Mesenchymal stem cell (in vitro differentiated cells and primary cell): ENCODE data around the gene OSBPL9.
A peak's percentile ranks its signal among the peaks of the same experiment; 100 is the strongest.

Experiments
- DNase-seq: peaks from one replicate; pipeline ENCODE4 v3.0.0-alpha.2; 2013
- H2AFZ ChIP-seq: one replicate; pipeline ENCODE4 v1.6.1; 2013; ENCODE audit warnings: low read depth, mild to moderate bottlenecking, control low read depth, inconsistent platforms, low read length, moderate library complexity
- H2AK5ac ChIP-seq: 2 replicates; pipeline ENCODE4 v1.6.1; 2013; ENCODE audit warnings: low read length, moderate library complexity, mild to moderate bottlenecking, inconsistent platforms; ENCODE audit not compliant: severe bottlenecking
- H2BK120ac ChIP-seq: one replicate; pipeline ENCODE4 v1.6.1; 2013; ENCODE audit warnings: low read depth, mild to moderate bottlenecking, inconsistent platforms, low read length, moderate library complexity
- H2BK12ac ChIP-seq, 2 experiments: one replicate each; pipeline ENCODE4 v1.6.1; 2013; ENCODE audit warnings: inconsistent platforms in 2 of 2, low read length in 2 of 2, mild to moderate bottlenecking in 2 of 2, moderate library complexity in 2 of 2, control low read depth in 1 of 2
- H2BK15ac ChIP-seq: one replicate; pipeline ENCODE4 v1.6.1; 2013; ENCODE audit warnings: mild to moderate bottlenecking, low read depth, inconsistent platforms; ENCODE audit not compliant: poor library complexity, severe bottlenecking
- H2BK5ac ChIP-seq: 2 replicates; pipeline ENCODE4 v1.6.1; 2013; ENCODE audit warnings: low read depth, mild to moderate bottlenecking, low read length, control low read depth, inconsistent platforms; ENCODE audit not compliant: poor library complexity, severe bottlenecking
- H3K14ac ChIP-seq, 2 experiments: one replicate each; pipeline ENCODE4 v1.6.1; 2013; ENCODE audit warnings: inconsistent platforms in 2 of 2, low read length in 2 of 2, control low read depth in 1 of 2, mild to moderate bottlenecking in 1 of 2, moderate library complexity in 1 of 2
- H3K18ac ChIP-seq, 2 experiments: one replicate each; pipeline ENCODE4 v1.6.1; 2013; ENCODE audit warnings: inconsistent platforms in 2 of 2, low read length in 2 of 2, control low read depth in 1 of 2, low read depth in 1 of 2, mild to moderate bottlenecking in 1 of 2
- H3K23ac ChIP-seq, 2 experiments: one replicate each; pipeline ENCODE4 v1.6.1; 2013; ENCODE audit warnings: inconsistent platforms in 2 of 2, low read length in 2 of 2, mild to moderate bottlenecking in 2 of 2, moderate library complexity in 2 of 2, control low read depth in 1 of 2
- H3K27ac ChIP-seq: 2 replicates; pipeline ENCODE4 v1.5.1; 2013; ENCODE audit warnings: mild to moderate bottlenecking, moderate library complexity, low read length, control low read depth, inconsistent platforms; ENCODE audit not compliant: poor library complexity, severe bottlenecking
- H3K27me3 ChIP-seq, 2 experiments: 2 replicates each; pipeline versions ENCODE4 v1.6.1 to v1.7.0; 2013; ENCODE audit warnings: low read length in 2 of 2, mild to moderate bottlenecking in 2 of 2, moderate library complexity in 2 of 2, control low read depth in 1 of 2, inconsistent platforms in 1 of 2; ENCODE audit not compliant: control insufficient read depth in 1 of 2, insufficient read depth in 1 of 2
- H3K36me3 ChIP-seq, 2 experiments: 2 replicates each; pipeline versions ENCODE4 v1.6.1 to v1.7.0; 2013; ENCODE audit warnings: low read length in 2 of 2, control low read depth in 1 of 2, inconsistent platforms in 1 of 2, low read depth in 1 of 2, mild to moderate bottlenecking in 1 of 2; ENCODE audit not compliant: insufficient read depth in 2 of 2, control insufficient read depth in 1 of 2
- H3K4ac ChIP-seq, 2 experiments: one replicate each; pipeline ENCODE4 v1.6.1; 2013; ENCODE audit warnings: inconsistent platforms in 2 of 2, low read length in 2 of 2, mild to moderate bottlenecking in 2 of 2, moderate library complexity in 2 of 2, control low read depth in 1 of 2, low read depth in 1 of 2
- H3K4me1 ChIP-seq: 2 replicates; pipeline ENCODE4 v1.6.1; 2013; ENCODE audit warnings: low read depth, low read length, control low read depth; ENCODE audit not compliant: control insufficient read depth, insufficient read depth
- H3K4me2 ChIP-seq: 2 replicates; pipeline ENCODE4 v1.6.1; 2013; ENCODE audit warnings: low read length, mild to moderate bottlenecking, inconsistent platforms; ENCODE audit not compliant: poor library complexity, severe bottlenecking
- H3K4me3 ChIP-seq, 2 experiments: 2 replicates each; pipeline versions ENCODE4 v1.5.1 to v1.7.0; 2013; ENCODE audit warnings: low read length in 2 of 2, mild to moderate bottlenecking in 2 of 2, control low read depth in 1 of 2, low read depth in 1 of 2; ENCODE audit not compliant: insufficient read depth in 1 of 2
- H3K79me1 ChIP-seq: replicated peaks from 2 replicates; pipeline ENCODE4 v1.6.1; 2013; ENCODE audit warnings: mild to moderate bottlenecking, control low read depth, low read length, inconsistent platforms; ENCODE audit not compliant: poor library complexity, severe bottlenecking
- H3K9ac ChIP-seq: 2 replicates; pipeline ENCODE4 v1.7.0; 2013; ENCODE audit warnings: mild to moderate bottlenecking, low read length, moderate library complexity
- H3K9me3 ChIP-seq: 2 replicates; pipeline ENCODE4 v1.7.0; 2013; ENCODE audit warnings: mild to moderate bottlenecking, low read length; ENCODE audit not compliant: control insufficient read depth
- H4K8ac ChIP-seq: one replicate; pipeline ENCODE4 v1.6.1; 2013; ENCODE audit warnings: inconsistent platforms, mild to moderate bottlenecking, low read length, moderate library complexity
- H4K91ac ChIP-seq: one replicate; pipeline ENCODE4 v1.6.1; 2013; ENCODE audit warnings: mild to moderate bottlenecking, low read length, inconsistent platforms
- WGBS: methylation state at CpG from one replicate; pipeline ENCODE4 v1.1.7; 2013; ENCODE audit warnings: mixed read lengths; 5-methylcytosine and 5-hydroxymethylcytosine counted together

OSBPL9 gene

GRCh38 chr1:51679435-51679834 is 62.5 kb downstream of the OSBPL9 start:
- Histone ChIP-seq H4K91ac (no peak overlapping the region), H3K4me3 (no peak overlapping the region), H3K4me2 (no peak overlapping the region), H3K4ac (no peak overlapping the region), H2BK15ac (no peak overlapping the region), H3K36me3 (no peaks in the 10 kb centered on the region), H2BK5ac (no peak overlapping the region), H3K23ac (no peak overlapping the region), H3K14ac (no peak overlapping the region), H3K79me1 (peaks cover 23% of the 10 kb centered on the region), H3K27ac (no peak overlapping the region), H3K9ac (no peak overlapping the region), H2BK12ac (no peak overlapping the region), H3K18ac (no peak overlapping the region), H2AFZ (no peak overlapping the region), H3K9me3 (no peaks in the 10 kb centered on the region), H3K4me1 (peaks cover 2% of the 10 kb centered on the region), H4K8ac (no peak overlapping the region), H3K27me3 (no peaks in the 10 kb centered on the region), H2AK5ac (no peak overlapping the region), H2BK120ac (no peak overlapping the region)
- no peak for DNase-seq

- no peak overlapping the region for H2AFZ ChIP-seq
- no peak overlapping the region for H2BK120ac ChIP-seq
- no peak overlapping the region for H2BK15ac ChIP-seq
- DNase-seq = no peak
- H3K14ac ChIP-seq = no peak overlapping the region
- no peak overlapping the region for H3K4me2 ChIP-seq
- H3K9me3 ChIP-seq = no peaks in the 10 kb centered on the region
- H3K4ac ChIP-seq = no peak overlapping the region
- H2BK12ac ChIP-seq = no peak overlapping the region
- no peak overlapping the region for H3K9ac ChIP-seq
- no peak overlapping the region for H4K91ac ChIP-seq
- H3K27ac ChIP-seq = no peak overlapping the region
- H3K4me1 ChIP-seq = peaks cover 2% of the 10 kb centered on the region
- peaks cover 21% of the 10 kb centered on the region for H3K79me1 ChIP-seq
- no peak overlapping the region for H4K8ac ChIP-seq
- no peaks in the 10 kb centered on the region for H3K27me3 ChIP-seq
- H2AK5ac ChIP-seq = no peak overlapping the region
- H3K23ac ChIP-seq = no peak overlapping the region
- no peak overlapping the region for H3K4me3 ChIP-seq
- no peak overlapping the region for H2BK5ac ChIP-seq
- H3K36me3 ChIP-seq = no peaks in the 10 kb centered on the region
- WGBS = no CpG with 5 or more reads among the region's 5 CpGs
- H3K18ac ChIP-seq = no peak overlapping the region
These were observed 67.9 kb downstream of the OSBPL9 start for GRCh38 chr1:51684776-51685175.

DNA sequence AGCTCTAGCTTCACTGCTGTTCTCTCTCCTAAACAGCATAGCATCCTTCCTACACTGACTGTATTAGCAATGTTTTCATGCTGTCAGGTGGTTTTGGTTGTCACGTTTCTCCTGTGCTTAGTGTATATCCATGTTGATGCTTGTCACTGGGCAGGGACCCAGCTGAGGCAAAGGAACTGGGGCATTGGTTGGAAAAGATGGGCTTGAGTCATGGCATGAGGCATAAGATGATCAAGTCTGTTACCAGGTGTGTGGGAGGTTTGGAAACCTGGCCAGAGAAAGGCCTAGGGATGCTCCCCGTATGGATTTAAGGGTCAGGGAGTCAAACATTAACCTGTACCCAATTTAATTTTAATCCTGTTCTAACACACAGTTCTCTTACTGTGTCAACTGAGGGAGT is 69.6 kb downstream of the OSBPL9 start:
- no peak overlapping the region for H3K4me2 ChIP-seq
- H2BK12ac ChIP-seq = peak overlapping the region in 1 of 2 experiments; percentile 1
- no peak overlapping the region for H3K18ac ChIP-seq
- no peak for DNase-seq
- H3K14ac ChIP-seq = no peak overlapping the region
- H3K9ac ChIP-seq = no peak overlapping the region
- no peak overlapping the region for H2AK5ac ChIP-seq
- no peak overlapping the region for H2AFZ ChIP-seq
- no peak overlapping the region for H4K8ac ChIP-seq
- no peak overlapping the region for H2BK120ac ChIP-seq
- 95% methylated on average over 1 of the region's 2 CpGs for whole genome bisulfite sequencing
- no peak overlapping the region for H2BK15ac ChIP-seq
- H3K79me1 ChIP-seq = peaks cover 16% of the 10 kb centered on the region
- no peak overlapping the region for H2BK5ac ChIP-seq
- no peaks in the 10 kb centered on the region for H3K4me1 ChIP-seq
- no peak overlapping the region for H4K91ac ChIP-seq
- no peak overlapping the region for H3K23ac ChIP-seq
- H3K9me3 ChIP-seq = no peaks in the 10 kb centered on the region
- no peak overlapping the region for H3K4ac ChIP-seq
- H3K36me3 ChIP-seq = no peaks in the 10 kb centered on the region
- no peak overlapping the region for H3K27ac ChIP-seq
- H3K27me3 ChIP-seq = no peaks in the 10 kb centered on the region
- H3K4me3 ChIP-seq = no peak overlapping the region

DNA sequence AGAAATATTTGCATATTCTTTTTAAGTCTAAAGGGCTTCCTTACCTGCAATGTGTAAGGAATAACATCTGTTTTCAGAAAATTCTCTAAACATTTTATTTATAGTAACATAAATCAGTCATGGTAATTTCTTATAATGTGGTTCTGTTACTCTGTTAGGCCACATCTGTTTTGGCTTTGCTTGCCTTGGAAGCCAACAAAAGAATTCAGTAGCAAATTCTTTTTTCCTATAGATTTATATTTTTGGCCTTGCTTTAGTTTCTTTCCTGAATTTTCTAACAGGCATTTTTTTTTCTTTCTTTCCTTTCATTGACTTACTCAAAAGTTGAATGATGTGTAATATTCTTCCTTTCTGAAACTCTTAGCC is 72.2 kb downstream of the OSBPL9 start:
- Histone ChIP-seq H3K27ac (no peak overlapping the region), H2BK12ac (no peak overlapping the region), H3K18ac (no peak overlapping the region), H3K9ac (no peak overlapping the region), H2BK120ac (no peak overlapping the region), H4K91ac (no peak overlapping the region), H3K9me3 (no peaks in the 10 kb centered on the region), H2BK15ac (no peak overlapping the region), H3K23ac (no peak overlapping the region), H3K79me1 (peaks cover 13% of the 10 kb centered on the region), H3K14ac (no peak overlapping the region), H2AFZ (no peak overlapping the region), H2AK5ac (no peak overlapping the region), H3K4ac (no peak overlapping the region), H3K4me2 (no peak overlapping the region), H3K27me3 (no peaks in the 10 kb centered on the region), H3K36me3 (no peaks in the 10 kb centered on the region), H3K4me1 (peaks cover 4% of the 10 kb centered on the region), H2BK5ac (no peak overlapping the region), H3K4me3 (no peak overlapping the region), H4K8ac (no peak overlapping the region)
- no peak for DNase-seq
